CD14-positive monocyte (primary cell): Measurements from ENCODE around the gene CSPG4. TPM values are rescaled to one million over a fixed set of nuclear protein-coding genes. Genes with fewer than 3 reads are reported as not detected.

Source experiments
- DNase-seq, 3 donors: peaks; one replicate each; pipeline ENCODE4 v3.0.0-alpha.2; 2011 to 2022
- H2AFZ ChIP-seq: 2 replicates; pipeline ENCODE4 v1.6.0; 2012; ENCODE audit warnings: mild to moderate bottlenecking, low read depth, low read length, inconsistent platforms; ENCODE audit not compliant: insufficient read depth, poor library complexity, severe bottlenecking
- H3K27ac ChIP-seq, 2 donors: 1 replicate in 1 of 2; 2 replicates in 1 of 2; pipeline ENCODE4 v1.5.1; 2012 to 2013; ENCODE audit warnings: low read length in 2 of 2, control low read depth in 1 of 2, inconsistent platforms in 1 of 2, low read depth in 1 of 2, mild to moderate bottlenecking in 1 of 2
- H3K27me3 ChIP-seq, 2 donors: one replicate each; pipeline versions ENCODE4 v1.6.0 to v1.6.1; 2011 to 2013; ENCODE audit warnings: low read length in 2 of 2; ENCODE audit not compliant: control insufficient read depth in 2 of 2, insufficient read depth in 2 of 2
- H3K36me3 ChIP-seq, 2 donors: replicated peaks in 1 of 2; 1 replicate in 1 of 2; 2 replicates in 1 of 2; pipeline versions ENCODE4 v1.5.1 to v1.6.1; 2012 to 2013; ENCODE audit warnings: low read length in 2 of 2, control low read depth in 1 of 2, inconsistent platforms in 1 of 2, mild to moderate bottlenecking in 1 of 2; ENCODE audit not compliant: insufficient read depth in 2 of 2, control insufficient read depth in 1 of 2
- H3K4me1 ChIP-seq, 2 donors: 1 replicate in 1 of 2; 2 replicates in 1 of 2; pipeline versions ENCODE4 v1.5.1 to v1.6.1; 2012 to 2013; ENCODE audit warnings: low read length in 2 of 2, control low read depth in 1 of 2, inconsistent platforms in 1 of 2, mild to moderate bottlenecking in 1 of 2, moderate library complexity in 1 of 2; ENCODE audit not compliant: insufficient read depth in 2 of 2, control insufficient read depth in 1 of 2
- H3K4me2 ChIP-seq: replicated peaks from 2 replicates; pipeline ENCODE3; 2012; ENCODE audit warnings: low read length, moderate library complexity, mild to moderate bottlenecking; ENCODE audit not compliant: poor library complexity, severe bottlenecking; ENCODE audit errors: extremely low read depth
- H3K4me3 ChIP-seq, 3 experiments: fragments of 200-600 bp in 1 of 3; sonication (generic) in 1 of 3; replicated peaks in 1 of 3; 1 replicate in 2 of 3; 2 replicates in 1 of 3; pipeline ENCODE4 v1.5.1; 2011 to 2013; ENCODE audit warnings: low read length in 3 of 3, mild to moderate bottlenecking in 3 of 3, control low read depth in 2 of 3, low read depth in 2 of 3, inconsistent platforms in 1 of 3, moderate library complexity in 1 of 3
- H3K79me2 ChIP-seq: 2 replicates; pipeline ENCODE4 v1.6.0; 2012; ENCODE audit warnings: mild to moderate bottlenecking, control low read depth, inconsistent platforms, low read length, moderate library complexity; ENCODE audit not compliant: insufficient read depth
- H3K9ac ChIP-seq: 2 replicates; pipeline ENCODE4 v1.6.0; 2017; ENCODE audit warnings: low read length, mild to moderate bottlenecking; ENCODE audit not compliant: insufficient read depth, poor library complexity, severe bottlenecking
- H3K9me3 ChIP-seq, 2 donors: replicated peaks in 1 of 2; 1 replicate in 1 of 2; 2 replicates in 1 of 2; pipeline versions ENCODE4 v1.5.1 to v1.6.1; 2012 to 2013; ENCODE audit warnings: low read length in 2 of 2, control low read depth in 1 of 2; ENCODE audit not compliant: control insufficient read depth in 1 of 2, insufficient read depth in 1 of 2
- H4K20me1 ChIP-seq: 2 replicates; pipeline ENCODE4 v1.6.0; 2012; ENCODE audit warnings: mild to moderate bottlenecking, low read length, control low read depth, moderate library complexity; ENCODE audit not compliant: insufficient read depth
- H3K27ac Mint-ChIP-seq, 7 donors: one replicate each; pipeline ENCODE4 v1.8.0; 2020; ENCODE audit warnings: mild to moderate bottlenecking in 7 of 7, mixed read lengths in 7 of 7, moderate library complexity in 6 of 7, inconsistent platforms in 2 of 7
- H3K27me3 Mint-ChIP-seq, 3 donors: one replicate each; pipeline ENCODE4 v1.8.0; 2021 to 2022; ENCODE audit warnings: low read depth in 3 of 3, mild to moderate bottlenecking in 3 of 3, mixed read lengths in 3 of 3, moderate library complexity in 3 of 3, inconsistent platforms in 1 of 3
- H3K36me3 Mint-ChIP-seq, 2 donors: one replicate each; pipeline ENCODE4 v1.8.0; 2020; ENCODE audit warnings: mixed read lengths in 2 of 2, inconsistent platforms in 1 of 2, mild to moderate bottlenecking in 1 of 2
- H3K4me1 Mint-ChIP-seq: one replicate; pipeline ENCODE4 v1.8.0; 2020; ENCODE audit warnings: mild to moderate bottlenecking, mixed read lengths
- H3K4me3 Mint-ChIP-seq, 2 donors: one replicate each; pipeline ENCODE4 v1.8.0; 2020; ENCODE audit warnings: mild to moderate bottlenecking in 2 of 2, mixed read lengths in 2 of 2, moderate library complexity in 1 of 2
- H3K9me3 Mint-ChIP-seq, 7 donors: one replicate each; pipeline ENCODE4 v1.8.0; 2020 to 2022; ENCODE audit warnings: mixed read lengths in 7 of 7, mild to moderate bottlenecking in 6 of 7, moderate library complexity in 6 of 7, inconsistent platforms in 2 of 7
- CTCF ChIP-seq: fragments of 200-600 bp; IDR thresholded peaks from one replicate; pipeline ENCODE4 v1.8.0; 2022; ENCODE audit warnings: antibody characterized with exemption, mild to moderate bottlenecking
- WGBS: methylation state at CpG from one replicate; pipeline ENCODE4 v1.1.5; 2013; ENCODE audit warnings: missing lambda C conversion rate; ENCODE audit not compliant: insufficient coverage; 5-methylcytosine and 5-hydroxymethylcytosine counted together
- intact Hi-C, 2 donors: fragments of 100-400 bp; cut with micrococcal nuclease; formaldehyde crosslinking; loops; one replicate each; pipeline versions ENCODE4 v1.15.0 to v1.15.1; 2023
- polyA plus RNA-seq, 3 donors: library from polyadenylated mRNA; depleted of rRNA in 1 of 3; unstranded in 2 of 3; stranded (reverse) in 1 of 3; fragments of 300-500 nt in 2 of 3; fragments of >200 nt in 1 of 3; fragmentation: Illumina TruSeq in 2 of 3; gene quantifications; 1 replicate in 2 of 3; 2 replicates in 1 of 3; pipeline ENCODE4 v1.2.3, GENCODE V29; 2012 to 2021

Gene CSPG4
- polyA plus RNA-seq, 3 donors: not detected

GRCh38 chr15:75650908-75651809 is 61.5 kb downstream of the CSPG4 start:
- Histone ChIP-seq H3K9me3 (no peaks in the 10 kb centered on the region), H3K36me3 (peaks cover 0 to 11% of the 10 kb centered on the region in 2 donors), H3K27me3 (peaks cover 0 to 3% of the 10 kb centered on the region in 2 donors), H3K4me3 (peak overlapping the region in 1 of 3 experiments; percentile 32), H4K20me1 (peaks cover 37% of the 10 kb centered on the region), H3K4me1 (peaks cover 31 to 58% of the 10 kb centered on the region in 2 donors), H2AFZ (no peak overlapping the region), H3K79me2 (no peaks in the 10 kb centered on the region), H3K27ac (peak overlapping the region in 1 of 2 donors; percentile 45), H3K4me2 (peak overlapping the region; percentile 36), H3K9ac (peak overlapping the region; percentile 21)
- intact Hi-C loops: no loop called here
- Mint-ChIP-seq H3K4me1 (peaks cover 57% of the 10 kb centered on the region), H3K9me3 (peaks cover 0 to 4% (median 0%) of the 10 kb centered on the region in 7 donors), H3K36me3 (peaks cover 22 to 25% of the 10 kb centered on the region in 2 donors), H3K4me3 (peak overlapping the region in 1 of 2 donors; percentile 64), H3K27ac (peak overlapping the region in 3 of 7 donors; percentile 33 to 64 (median 54)), H3K27me3 (peaks cover 5 to 11% (median 7%) of the 10 kb centered on the region in 3 donors)
- WGBS: 50% methylated on average over 2 of the region's 9 CpGs
- TF ChIP-seq CTCF: no peak
- DNase-seq: peak in 1 of 3 donors; percentile 42

- H3K27me3 ChIP-seq: peaks cover 0 to 8% of the 10 kb centered on the region in 2 donors
- H3K4me3 ChIP-seq: no peak overlapping the region
- H3K36me3 Mint-ChIP-seq: peaks cover 21 to 23% of the 10 kb centered on the region in 2 donors
- H3K4me1 ChIP-seq: peaks cover 34 to 61% of the 10 kb centered on the region in 2 donors
- H3K9me3 ChIP-seq: no peaks in the 10 kb centered on the region
- H3K27ac Mint-ChIP-seq: no peak overlapping the region
- intact Hi-C loops: no loop called here
- peaks cover 0 to 11% of the 10 kb centered on the region in 2 donors for H3K36me3 ChIP-seq
- peaks cover 26% of the 10 kb centered on the region for H4K20me1 ChIP-seq
- peaks cover 12 to 17% (median 16%) of the 10 kb centered on the region in 3 donors for H3K27me3 Mint-ChIP-seq
- H3K79me2 ChIP-seq: no peaks in the 10 kb centered on the region
- H3K4me1 Mint-ChIP-seq: peaks cover 58% of the 10 kb centered on the region
- no peak overlapping the region for H3K27ac ChIP-seq
- no peak overlapping the region for H3K9ac ChIP-seq
- DNase-seq: no peak
- TF ChIP-seq CTCF: no peak
- no peak overlapping the region for H3K4me2 ChIP-seq
- H3K4me3 Mint-ChIP-seq: no peak overlapping the region
- WGBS: 95% methylated on average over 14 of the region's 18 CpGs
- H2AFZ ChIP-seq: no peak overlapping the region
- H3K9me3 Mint-ChIP-seq: peaks cover 0 to 4% (median 0%) of the 10 kb centered on the region in 7 donors
Observed at GRCh38 chr15:75649848-75650247, 62.8 kb downstream of the CSPG4 start.
